Activated gamma-delta T cell (primary cell): Measurements from ENCODE around the gene NXPH4.

Source experiments
- DNase-seq: peaks from one replicate; lab custom pipeline; 2025; lab: John Stamatoyannopoulos, UW

Gene NXPH4

DNA sequence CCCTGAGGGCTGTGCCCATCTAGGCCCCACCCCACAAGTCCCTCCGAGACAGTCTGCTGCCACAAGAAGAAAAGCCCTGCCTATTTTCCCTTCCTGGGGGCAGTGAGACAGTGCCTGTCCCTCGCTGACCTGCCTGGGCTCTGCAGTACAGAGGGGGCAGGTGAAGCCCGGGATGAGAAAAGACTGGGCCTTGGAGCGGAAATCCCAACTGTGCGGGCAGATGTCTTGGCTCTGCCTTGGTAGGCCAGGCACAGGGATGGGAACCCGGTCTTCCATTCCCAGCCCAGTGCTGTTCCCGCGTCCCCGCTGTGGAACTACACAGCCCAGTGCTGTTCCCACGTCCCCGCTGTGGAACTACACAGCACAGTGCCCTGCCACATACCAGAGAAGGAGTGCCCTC, 12.8 kb upstream of the NXPH4 start:
- no peak for DNase-seq

DNA sequence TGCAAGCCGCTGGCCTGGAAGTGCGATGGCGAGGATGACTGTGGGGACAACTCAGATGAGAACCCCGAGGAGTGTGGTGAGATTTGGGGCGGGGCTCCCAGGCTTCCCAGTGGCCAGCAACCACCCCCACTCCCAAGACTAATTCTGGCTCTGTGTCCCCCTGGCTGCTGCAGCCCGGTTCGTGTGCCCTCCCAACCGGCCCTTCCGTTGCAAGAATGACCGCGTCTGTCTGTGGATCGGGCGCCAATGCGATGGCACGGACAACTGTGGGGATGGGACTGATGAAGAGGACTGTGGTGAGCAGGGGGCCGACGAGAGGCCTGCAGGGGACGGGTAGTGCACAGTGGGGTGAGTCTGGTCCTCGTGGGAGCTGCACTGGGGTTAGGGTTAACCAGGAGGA, 12.1 kb upstream of the NXPH4 start:
- no peak for DNase-seq

DNA sequence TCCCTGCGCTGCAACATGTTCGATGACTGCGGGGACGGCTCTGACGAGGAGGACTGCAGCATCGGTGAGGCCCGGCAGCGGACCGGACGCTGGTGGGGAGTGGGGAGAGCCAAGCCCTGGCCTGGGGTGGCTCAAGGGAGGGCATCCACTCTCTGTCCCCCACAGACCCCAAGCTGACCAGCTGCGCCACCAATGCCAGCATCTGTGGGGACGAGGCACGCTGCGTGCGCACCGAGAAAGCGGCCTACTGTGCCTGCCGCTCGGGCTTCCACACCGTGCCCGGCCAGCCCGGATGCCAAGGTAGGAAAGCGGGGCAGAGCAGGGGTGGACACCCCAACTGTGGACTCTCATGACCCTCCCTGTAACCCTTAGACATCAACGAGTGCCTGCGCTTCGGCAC, 11.4 kb upstream of the NXPH4 start:
- no peak for DNase-seq

DNA sequence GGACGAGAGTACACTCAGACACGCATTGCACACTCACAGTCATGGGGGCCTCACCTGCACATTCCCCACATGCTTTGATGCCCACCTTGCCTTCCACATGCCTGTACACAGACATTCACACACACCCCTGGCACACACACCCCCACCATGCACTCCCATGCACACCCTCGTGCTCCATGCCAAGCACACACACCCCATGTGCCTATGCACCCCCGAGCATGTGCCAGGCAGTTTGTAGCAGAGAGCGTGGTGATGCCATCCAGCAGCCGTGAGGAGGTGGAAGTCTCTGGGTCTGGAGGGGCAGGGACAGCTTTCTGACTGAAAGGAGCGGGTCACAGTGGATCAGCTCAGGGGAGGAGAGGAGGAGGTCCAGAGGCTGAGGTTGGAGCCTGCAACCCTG, 10.7 kb upstream of the NXPH4 start:
- DNase-seq: no peak

DNA sequence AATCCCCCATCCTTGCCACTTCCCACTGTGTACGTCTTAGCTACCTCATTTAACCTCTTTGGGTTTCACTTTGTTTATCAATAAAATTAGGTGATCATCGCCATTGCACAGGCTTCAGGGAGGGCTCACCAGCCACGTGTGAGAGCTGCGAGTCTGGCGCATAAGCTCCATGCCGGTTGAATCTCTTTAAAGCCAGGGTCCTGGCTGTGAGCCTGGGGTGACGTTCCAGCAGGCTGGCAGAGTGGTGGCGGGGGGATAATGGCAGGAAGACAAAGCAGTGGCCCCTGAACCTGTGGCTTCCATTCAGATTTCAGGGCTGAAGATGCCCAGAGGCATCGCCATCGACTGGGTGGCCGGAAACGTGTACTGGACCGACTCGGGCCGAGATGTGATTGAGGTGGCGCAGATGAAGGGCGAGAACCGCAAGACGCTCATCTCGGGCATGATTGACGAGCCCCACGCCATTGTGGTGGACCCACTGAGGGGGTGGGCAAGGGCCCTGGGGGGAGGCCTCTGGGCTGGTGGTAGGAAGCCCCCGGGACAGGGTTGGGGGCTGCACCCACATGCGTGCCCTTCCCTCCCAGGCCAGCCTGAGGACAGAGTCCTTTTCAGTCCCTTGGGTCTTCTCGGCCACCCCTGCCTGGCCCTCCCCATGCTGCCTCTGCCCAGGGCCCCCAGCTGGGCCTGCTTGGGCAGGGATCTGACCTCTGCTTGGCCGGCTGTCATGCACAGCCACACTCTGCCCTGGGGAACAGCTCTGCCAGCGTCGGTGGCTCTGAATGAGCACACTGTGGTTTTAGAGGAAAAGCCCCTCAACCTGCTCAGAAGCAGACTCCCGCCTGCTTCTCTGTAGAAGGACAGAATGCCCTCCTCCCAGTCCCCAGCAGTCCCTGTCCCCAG, 8.6 kb upstream of the NXPH4 start:
- no peak for DNase-seq

DNA sequence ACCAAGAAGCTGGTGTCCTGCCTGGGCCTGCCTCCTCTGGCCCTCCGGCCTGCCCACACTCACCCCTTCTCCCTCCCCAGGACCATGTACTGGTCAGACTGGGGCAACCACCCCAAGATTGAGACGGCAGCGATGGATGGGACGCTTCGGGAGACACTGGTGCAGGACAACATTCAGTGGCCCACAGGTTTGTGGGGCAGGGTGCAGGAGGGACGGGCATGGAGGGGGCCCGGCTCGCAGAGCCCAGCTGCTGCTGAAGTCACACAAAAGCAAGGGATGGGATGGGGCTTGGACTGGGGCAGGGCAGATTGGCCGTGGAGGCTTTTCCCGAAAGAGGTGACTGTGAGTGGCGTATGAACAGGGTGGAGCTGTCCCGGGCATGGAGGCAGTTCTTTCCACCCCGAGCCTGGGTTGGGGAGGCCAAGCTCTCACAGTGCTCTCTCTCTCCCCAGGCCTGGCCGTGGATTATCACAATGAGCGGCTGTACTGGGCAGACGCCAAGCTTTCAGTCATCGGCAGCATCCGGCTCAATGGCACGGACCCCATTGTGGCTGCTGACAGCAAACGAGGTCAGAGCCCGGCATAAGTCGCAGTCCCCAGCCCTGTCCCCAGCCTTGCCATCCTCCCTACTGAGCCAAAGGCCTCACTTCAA, 7.8 kb upstream of the NXPH4 start:
- no peak for DNase-seq

DNA sequence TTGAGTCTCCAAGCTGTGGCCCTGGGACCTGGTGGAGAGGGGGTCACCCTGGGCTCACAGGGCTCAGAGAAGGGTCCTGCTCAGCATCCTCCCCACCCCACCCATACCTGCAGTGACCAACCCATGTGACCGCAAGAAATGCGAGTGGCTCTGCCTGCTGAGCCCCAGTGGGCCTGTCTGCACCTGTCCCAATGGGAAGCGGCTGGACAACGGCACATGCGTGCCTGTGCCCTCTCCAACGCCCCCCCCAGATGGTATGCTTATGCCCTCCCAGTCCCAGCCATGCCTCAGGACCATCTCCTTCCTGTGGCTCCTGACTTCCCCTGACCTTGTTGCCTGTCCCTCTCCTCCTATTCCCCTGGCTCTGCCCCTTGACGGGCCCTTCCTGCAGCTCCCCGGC, 6.7 kb upstream of the NXPH4 start:
- DNase-seq: no peak

DNA sequence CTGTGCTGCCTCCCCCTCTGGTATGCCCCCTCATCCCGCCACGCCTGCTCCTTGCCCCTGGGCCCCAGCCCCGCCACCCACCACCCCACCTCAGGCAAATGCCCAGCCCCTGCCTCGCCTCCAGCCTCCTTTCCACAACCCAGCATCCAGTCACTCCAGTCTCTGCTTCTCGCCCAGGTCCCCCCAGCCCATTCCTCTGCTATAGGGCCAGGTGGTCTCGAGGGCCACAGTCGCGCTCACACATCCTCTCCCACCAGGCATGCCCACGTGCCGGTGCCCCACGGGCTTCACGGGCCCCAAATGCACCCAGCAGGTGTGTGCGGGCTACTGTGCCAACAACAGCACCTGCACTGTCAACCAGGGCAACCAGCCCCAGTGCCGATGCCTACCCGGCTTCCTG, 6.1 kb upstream of the NXPH4 start:
- no peak for DNase-seq

DNA sequence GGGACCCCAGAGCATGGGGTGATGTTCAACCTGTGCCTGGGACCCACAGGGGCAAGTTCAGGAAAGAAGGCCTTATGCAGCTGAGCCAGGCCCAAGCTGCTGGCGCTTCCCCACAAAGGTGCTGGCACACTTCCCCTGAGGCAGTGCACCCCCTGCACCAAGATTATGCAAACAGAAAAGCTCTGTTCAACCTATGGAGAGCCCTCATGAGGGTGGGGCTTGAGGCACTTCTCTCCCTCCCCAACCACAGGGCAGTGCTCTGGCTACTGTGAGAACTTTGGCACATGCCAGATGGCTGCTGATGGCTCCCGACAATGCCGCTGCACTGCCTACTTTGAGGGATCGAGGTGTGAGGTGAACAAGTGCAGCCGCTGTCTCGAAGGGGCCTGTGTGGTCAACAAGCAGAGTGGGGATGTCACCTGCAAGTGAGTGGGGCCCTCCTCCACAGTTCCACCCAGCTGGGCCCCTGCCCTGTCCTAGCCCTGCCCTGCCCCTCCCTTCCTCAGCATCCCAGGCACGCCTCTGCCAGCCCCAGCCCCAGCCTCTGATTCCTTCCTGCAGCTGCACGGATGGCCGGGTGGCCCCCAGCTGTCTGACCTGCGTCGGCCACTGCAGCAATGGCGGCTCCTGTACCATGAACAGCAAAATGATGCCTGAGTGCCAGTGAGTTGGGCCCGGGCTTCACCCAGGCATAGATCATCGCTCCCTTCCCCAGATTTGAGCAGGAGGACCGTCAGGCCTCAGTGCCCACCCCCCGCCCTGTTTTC, 5.5 kb upstream of the NXPH4 start:
- no peak for DNase-seq

DNA sequence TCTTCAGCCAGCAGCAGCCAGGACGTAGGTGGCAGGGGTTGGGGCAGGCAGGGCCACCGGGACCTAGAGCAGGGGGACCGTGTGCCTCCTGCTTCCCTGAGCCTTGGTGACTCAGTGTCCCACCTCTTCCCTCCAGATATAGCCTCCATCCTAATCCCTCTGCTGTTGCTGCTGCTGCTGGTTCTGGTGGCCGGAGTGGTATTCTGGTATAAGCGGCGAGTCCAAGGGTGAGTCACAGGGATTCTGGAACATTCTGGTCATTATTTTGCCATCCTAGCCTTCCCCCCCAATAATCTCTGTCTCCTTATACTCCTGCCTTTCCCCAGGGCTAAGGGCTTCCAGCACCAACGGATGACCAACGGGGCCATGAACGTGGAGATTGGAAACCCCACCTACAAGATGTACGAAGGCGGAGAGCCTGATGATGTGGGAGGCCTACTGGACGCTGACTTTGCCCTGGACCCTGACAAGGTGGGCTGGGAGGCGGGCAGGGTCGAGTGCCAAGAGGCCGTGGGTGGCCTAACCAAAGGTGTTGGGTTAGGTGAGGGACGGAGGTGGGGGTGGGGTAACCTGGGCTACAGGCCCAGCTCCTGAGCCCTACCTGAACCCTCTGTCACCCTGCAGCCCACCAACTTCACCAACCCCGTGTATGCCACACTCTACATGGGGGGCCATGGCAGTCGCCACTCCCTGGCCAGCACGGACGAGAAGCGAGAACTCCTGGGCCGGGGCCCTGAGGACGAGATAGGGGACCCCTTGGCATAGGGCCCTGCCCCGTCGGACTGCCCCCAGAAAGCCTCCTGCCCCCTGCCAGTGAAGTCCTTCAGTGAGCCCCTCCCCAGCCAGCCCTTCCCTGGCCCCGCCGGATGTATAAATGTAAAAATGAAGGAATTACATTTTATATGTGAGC, 4.5 kb upstream of the NXPH4 start:
- no peak for DNase-seq

DNA sequence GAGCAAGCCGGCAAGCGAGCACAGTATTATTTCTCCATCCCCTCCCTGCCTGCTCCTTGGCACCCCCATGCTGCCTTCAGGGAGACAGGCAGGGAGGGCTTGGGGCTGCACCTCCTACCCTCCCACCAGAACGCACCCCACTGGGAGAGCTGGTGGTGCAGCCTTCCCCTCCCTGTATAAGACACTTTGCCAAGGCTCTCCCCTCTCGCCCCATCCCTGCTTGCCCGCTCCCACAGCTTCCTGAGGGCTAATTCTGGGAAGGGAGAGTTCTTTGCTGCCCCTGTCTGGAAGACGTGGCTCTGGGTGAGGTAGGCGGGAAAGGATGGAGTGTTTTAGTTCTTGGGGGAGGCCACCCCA, 3.9 kb upstream of the NXPH4 start:
- DNase-seq: no peak

DNA sequence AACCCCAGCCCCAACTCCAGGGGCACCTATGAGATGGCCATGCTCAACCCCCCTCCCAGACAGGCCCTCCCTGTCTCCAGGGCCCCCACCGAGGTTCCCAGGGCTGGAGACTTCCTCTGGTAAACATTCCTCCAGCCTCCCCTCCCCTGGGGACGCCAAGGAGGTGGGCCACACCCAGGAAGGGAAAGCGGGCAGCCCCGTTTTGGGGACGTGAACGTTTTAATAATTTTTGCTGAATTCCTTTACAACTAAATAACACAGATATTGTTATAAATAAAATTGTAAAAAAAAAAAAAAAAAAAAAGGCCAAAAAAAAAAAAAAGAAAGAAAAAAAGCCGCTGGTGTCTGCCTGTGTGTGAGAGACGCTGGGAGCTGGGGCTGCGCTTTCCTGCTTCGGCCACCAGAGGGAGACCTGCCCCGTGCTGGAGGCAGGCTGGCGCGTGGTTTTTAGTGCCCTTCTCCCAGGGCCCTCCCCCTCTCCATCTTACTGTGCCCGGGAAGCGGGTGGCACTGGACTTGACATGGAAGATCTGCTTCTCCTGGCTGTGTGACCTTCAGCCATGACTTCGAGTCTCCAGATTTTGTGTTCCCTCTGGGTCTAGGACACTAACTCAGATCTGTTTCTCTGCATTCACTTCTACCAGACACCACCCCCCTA, 3.4 kb upstream of the NXPH4 start:
- peak; percentile 54 for DNase-seq

DNA sequence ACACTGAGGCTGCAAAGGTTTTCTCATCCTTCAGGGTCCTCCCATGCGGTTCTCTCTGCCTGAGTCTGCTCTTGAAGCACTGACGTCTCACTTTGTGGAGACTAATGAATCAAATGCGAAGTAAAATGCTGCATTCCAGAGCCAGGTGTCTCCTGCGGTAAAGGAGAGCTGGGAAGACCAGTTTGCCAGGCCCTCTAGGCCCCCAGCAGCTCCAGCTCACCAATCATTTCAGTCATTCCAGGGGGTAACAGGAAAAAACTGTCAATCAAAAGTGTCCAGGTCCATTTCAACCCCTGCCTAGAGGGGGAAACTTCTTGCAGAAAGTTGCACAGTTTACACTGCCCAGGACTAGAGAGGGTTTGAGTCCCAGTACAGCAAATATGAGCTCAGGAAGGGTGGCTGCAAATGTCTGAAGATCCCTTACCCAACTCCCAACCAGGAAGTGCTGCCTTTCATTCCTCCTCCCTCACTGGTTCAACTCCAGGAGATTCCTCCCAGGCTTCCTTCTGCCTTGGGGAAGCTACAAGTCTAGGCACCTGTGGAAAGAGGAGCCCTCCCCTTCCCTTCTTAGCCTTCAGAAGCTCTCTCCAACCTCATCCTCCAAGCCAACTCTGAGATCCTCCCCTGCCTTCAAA, 2.7 kb upstream of the NXPH4 start:
- no peak for DNase-seq

DNA sequence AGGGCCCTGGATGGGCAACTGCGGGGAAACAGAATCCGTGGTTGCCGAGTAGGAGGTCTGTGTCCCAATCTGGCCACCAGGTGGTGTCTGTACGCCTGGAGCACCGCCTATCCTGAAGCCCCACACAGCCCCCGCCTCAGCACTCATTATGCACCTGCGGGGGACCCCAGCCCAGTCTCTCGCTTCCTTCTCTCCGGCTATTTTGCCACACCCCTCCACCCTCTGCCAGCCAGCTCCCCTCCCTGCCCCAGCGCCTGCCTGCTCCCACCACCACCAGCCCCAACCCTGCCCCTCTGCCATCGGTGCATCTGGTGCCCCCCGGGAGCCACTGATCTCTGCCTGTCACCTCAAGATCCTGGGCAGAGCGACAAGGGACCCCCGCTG, 2.2 kb upstream of the NXPH4 start:
- DNase-seq: no peak

DNA sequence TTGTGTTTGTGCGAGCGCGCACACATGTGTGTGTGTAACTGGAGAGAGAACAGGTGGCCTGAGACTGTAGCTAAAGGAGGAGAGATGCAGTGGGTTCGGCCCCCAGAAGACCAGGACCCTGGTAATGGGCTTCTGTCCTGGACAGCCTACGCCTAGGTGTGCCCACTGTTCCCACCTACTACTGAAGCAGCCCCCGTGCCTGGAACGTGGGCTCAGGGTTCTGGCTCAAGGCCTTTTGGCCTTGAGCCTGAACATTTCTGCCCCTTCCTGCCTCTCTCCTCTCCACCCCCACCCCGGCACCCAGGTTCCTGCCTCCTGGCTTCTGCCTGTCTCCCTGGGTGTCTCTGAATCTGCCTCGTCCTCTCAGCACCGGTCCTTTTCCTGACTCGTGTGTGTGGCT, 1.5 kb upstream of the NXPH4 start:
- DNase-seq: no peak

DNA sequence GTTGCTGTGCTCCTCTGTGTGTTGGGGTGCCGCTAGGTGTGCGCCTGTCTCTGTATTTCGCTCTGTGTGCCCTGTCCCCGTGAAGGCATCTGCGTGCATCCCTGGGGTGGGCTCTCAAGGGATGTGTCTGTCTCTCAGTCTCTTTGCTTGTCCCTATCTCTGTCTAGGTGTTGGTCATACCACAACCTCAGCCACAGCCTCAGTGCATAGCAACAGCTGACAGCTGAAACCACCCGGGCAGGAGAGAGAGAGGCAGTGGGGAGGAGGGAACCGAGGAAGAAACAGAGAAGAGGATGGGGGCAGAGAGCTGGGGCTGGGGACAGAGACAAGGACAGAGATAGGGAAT, 953 bp upstream of the NXPH4 start:
- no peak for DNase-seq

DNA sequence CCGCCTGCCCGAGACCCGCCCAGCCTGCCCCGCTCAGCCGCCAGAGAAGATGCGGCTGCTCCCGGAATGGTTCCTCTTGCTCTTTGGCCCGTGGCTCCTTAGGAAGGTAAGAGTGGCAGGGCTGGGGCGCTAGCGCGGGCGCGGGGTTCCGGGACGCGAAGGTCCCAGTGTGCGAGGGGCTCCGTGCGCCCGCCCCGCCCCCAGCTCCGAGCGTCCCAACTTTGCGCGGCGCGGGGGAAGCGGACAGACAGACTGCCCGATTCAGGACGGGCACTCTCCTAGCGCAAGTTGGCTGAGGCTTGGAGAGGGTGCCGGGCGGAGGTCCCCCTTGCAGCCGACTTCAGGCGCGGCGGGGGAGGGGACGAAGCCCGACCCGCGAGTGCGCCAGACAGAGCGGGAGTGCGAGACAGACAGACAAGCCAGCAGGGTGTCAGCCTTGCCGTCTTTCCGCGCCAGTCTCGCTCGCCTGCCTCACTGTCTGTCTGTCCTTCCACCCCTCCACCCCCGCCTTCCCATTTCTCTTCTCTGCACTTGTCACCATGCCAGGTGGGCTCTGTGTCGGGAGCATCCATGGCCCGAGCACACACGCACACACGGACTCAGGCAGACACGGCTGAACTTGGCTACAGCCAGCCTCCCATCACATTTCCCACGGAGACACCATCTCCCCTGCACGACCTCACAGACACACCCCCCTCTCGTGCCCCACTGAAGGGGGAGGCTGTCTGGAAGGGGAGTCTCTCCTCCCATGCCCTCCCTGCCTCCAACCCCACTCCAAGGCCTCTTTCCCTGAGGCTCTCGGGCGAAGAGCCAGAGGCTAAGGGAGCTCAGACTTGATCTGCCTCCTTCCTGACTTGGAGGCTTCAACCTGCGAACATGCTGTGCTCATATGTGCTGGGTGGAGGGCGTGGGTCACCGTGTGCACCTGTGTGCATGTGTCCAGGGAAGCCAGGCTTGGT, 606 bp downstream of the NXPH4 start:
- DNase-seq: peak; percentile 66

DNA sequence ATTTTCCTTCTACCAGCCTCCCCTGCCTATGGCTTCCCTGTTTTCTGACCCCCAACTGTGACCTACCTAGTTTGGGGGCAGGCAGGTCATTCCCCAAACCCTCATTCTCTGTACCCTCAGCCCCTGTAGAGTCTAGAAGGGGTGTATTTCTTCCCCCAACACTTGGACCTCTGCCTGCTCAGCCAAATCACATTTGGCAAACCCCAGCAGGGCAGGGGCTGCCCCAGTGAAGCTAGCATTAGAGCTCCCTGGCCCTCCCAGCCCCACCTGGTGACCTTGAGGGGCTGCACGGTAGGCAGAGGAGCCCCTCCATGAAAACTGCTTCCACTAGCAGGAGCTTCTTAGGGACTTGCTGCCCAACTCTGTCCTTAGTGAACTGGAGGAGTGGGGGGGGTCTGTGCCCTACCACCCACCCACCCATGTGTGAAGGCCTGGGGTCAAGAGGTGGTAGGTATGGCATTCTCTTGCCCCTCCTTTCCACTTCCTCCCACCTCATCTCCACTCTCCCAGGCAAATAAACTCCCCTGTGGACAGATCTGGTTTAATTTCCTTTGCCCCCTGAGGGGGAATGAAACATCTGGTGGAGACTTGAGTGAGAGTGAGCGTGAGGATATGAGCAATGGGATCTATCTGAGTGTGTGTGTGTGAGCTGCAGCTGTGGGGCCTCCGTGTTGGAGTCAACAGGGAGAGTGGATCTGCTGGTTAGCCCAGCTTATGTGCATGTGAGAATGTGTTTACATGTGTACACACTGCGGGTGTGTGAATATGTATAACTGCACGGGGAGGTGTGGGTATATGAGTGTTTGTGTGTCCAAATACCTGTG, 1.6 kb downstream of the NXPH4 start:
- no peak for DNase-seq
